GM21737 (cell line): ENCODE results near the gene ITGA4.
A peak's percentile ranks its signal among the peaks of the same experiment; 100 is the strongest.
"Not testable (repeated sequence)": the region's sequence is repeated elsewhere in the genome, so short reads cannot be mapped to it uniquely, and the experiment has no call there.

Source experiments
- ATAC-seq: cut with Tn5 transposase; IDR thresholded peaks from one replicate; pipeline ENCODE4 v1.9.1; 2021; ENCODE audit warnings: mild to moderate bottlenecking, moderate library complexity; ENCODE audit not compliant: unreplicated experiment

ITGA4 gene

DNA sequence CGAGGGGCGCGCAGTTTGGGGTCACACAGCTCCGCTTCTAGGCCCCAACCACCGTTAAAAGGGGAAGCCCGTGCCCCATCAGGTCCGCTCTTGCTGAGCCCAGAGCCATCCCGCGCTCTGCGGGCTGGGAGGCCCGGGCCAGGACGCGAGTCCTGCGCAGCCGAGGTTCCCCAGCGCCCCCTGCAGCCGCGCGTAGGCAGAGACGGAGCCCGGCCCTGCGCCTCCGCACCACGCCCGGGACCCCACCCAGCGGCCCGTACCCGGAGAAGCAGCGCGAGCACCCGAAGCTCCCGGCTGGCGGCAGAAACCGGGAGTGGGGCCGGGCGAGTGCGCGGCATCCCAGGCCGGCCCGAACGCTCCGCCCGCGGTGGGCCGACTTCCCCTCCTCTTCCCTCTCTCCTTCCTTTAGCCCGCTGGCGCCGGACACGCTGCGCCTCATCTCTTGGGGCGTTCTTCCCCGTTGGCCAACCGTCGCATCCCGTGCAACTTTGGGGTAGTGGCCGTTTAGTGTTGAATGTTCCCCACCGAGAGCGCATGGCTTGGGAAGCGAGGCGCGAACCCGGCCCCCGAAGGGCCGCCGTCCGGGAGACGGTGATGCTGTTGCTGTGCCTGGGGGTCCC, at the start of gene ITGA4:
ITGA4 (plus strand) TSS at position 266 of the 620 bp plus-strand sequence; CDS start at position 535, 269 bp downstream.
- ATAC-seq = peak; percentile 73

DNA sequence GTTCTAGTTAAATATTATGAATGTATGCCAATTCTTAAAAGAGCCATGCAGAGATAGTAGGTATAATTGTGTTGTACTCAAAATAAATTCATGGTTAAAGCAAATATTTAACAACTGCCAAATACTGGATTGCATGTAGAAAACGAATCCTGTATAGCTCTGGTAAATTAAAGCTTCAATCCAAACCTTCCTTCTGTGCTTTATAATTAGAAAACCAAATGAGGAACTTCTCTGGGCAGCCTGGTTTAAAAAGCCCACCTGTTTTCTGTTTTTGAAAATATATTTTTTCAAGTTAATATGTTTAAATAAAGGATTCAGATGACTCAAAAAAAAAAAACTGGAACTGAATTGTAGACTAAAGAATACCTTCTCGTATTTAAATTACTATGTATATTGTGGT, 48.3 kb upstream of the ITGA4 start:
- no peak for ATAC-seq

DNA sequence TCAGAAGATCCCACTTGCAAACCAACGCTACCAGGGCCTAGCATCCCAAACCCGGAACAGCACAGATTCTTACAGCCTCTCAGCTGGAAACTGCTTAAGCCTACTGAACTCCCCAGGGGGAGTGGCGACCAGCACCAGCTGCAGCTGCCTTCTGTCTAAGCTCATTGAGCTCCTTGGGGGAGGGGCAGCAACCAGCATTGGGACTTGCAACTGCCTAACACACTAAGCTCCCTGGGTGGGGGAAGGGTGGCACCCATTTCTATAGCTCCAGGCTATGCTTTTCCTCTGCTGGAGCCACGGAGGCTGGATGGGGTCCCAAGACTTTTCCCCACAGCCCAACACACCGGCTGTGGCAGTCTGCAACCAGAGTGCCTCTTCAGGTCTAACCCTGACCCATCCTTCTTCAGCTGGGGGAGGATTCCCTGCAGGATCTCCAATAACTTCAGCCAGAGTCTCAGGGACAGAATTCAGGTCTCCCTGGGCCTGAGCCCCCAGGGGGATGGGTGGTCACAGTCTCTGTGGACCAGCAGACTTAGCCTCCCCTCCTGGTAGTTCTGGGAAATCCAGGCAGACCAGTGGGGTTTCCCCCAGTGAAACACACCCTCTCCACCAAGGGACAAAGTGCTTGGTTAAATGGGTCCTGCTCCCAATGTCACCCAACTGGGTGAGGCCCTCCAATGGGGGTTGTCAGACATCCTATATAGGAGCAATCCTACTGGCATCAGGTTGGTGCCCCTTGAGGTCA, 45.9 kb upstream of the ITGA4 start:
- peak; percentile 95 for ATAC-seq

DNA sequence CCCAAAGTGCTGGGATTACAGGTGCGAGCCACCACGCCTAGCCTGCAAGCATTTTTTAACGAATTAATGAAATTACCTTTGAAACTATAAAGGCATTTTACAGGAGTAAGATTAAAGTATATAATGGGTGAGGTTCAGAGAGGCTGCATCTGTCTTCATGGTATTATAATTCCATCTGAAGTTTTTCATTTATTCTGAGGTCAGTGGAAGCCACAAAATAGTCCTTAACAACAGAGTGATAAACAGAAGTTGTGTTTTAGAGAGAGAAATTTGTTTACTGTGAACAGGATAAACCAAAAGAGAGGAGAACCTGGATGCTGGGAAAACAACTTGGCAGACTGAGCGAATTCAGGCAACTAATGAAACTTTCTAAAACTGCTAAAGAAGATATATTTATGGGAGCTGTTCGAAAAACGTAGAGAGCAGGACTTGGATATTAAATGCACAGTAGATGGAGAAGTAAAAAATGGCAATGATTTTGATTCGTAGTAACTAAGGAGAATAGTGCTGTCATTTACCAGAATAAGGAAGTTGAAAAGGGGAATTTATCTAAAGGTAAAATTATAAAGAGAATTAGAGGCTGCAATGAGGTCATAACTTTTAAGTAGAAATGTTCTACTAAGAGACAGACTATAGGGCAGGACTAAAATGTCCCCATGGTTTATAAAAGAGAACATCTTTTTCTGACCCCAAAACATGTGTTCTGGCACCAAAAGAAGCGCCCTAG, 37.9 kb upstream of the ITGA4 start:
- ATAC-seq = no peak

DNA sequence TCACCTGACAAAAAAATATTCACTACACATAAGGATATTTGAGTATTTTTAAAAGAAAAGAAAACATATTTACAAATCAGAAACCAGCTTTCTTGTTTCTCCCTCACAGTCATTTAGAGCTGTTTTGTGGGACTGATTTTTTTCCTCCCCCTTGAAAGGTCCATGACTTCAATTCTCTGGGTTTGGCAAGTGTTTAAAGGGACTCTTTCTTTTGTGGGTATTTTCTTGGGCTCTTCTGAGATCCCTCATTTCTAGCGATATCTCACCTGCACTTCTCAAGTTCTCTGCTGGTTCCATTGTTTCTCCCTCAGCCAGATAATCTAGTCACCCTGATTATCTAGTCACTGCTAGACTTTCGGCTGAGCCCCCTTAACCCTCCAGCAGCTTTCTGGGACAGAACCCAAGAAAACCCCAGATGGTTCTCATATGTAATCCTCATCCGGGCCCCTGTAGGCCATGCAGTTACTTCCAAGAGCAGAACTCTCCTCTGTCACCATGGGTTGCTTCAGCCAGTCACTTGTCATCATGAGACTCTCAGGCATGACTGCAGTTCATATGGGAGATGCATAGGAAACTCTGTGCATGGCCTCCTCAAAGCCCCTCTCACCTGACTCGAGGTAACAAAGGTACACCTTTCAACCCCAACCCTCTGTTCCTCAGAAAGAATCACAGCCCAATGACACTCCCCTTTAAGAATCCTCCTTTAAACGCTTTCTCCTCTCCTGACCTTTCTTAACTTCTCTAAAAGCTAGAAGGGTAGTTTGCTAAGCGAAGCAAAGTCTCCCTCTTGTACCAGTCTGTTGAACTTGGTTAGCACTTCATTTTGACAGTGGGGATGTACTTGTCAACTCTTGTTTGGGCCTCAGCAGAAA, 36.7 kb upstream of the ITGA4 start:
- no peak for ATAC-seq

DNA sequence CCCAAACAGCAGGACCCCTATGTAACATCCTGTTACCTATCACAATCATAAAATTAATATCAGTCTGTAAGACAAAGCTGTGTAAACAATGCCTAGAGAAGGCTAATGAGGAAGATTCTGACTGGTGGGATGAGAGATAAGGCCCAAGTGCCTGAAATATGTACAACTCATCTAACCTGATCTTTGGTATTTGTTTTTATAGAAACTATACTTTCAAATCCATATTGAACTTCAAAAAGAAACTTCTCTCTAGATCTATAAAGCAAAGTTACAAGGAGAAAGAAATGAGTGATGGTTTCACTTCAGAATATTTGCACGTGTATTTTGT, 36.1 kb upstream of the ITGA4 start:
- no peak for ATAC-seq

DNA sequence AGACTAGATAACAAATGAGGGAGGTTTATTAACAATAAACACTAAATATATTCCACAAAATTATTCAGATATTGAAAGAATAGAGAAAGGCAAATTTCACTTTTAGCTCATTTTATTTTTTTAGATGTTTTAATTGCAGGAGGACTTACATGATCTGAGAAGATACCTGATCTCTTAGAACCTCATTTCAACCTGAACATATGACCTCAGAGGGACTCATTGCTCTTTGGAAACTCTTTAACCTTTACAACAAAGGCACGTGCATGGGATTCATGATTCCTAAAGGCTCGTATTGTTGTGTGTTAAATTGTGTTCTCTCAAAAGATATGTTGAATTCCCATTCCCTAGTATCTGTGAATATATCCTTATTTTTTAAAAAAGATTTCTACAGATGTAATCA, 35.7 kb upstream of the ITGA4 start:
- no peak for ATAC-seq

DNA sequence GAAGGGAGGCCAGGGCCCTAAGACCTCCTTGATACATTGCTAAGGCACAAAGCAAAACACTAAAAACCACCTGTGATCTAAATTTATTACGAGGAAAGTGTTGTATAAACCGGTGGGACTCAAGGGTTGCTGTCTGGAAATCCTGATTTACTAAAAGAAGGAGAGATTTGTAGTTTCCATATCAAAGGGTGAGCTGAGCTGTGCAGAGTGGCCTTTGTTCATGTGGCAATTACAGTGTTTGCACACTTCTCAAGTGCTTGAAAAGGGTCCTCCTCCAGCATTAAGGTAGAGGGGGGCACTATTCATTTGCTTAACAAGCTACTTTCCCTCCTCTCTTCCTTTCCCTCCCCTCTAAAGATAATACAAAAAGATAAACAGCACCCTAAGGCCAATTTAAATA, 30.5 kb upstream of the ITGA4 start:
- ATAC-seq = no peak

DNA sequence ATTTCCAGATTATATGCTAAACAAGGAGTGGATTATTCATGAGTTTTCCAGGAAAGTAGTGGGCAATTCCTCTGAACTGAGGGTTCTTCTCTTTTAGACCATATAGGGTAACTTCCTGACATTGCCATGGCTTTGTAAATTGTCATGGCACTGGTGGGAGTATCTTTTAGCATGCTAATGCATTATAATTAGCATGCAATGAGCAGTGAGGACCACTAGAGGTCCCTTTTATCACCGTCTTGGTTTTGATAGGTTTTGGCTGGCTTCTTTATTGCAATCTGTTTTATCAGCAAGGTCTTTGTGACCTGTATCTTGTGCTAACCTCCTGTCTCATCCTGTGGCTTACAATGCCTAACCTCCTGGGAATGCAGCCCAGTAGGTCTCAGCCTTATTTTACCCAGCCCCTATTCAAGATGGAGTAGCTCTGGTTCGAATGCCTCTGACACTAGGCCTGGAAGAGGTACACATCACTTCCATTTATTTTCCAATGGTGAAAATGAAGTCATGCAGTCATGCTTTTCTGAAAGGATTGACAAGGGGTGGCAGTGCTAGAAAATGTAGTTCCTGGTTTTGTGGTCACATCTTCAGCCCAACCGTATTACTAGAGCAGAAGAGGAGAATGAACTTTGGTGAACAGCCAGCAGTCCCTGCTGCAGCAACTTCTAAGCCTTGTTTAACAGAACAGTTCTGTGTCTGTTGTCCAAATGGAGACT, 26.6 kb upstream of the ITGA4 start:
- no peak for ATAC-seq

DNA sequence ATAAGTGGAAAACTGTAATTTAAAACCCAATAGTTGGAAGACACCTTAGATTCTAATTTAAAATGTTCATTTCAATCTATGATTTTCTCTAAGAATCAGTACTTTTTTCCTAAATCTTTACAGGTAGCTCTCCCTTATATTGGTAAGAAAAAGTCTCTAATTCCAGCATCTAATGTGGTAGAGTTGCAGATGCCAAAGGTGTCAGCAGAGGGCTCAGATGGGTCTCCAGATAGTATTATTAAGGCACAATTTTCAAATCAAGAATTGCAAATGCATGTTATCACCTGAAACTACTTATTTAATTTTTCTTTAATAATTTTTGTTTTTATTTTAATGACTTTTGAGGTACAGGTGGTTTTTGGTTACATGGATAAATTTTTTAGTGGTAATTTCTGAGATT, 25.5 kb upstream of the ITGA4 start:
- ATAC-seq = no peak

DNA sequence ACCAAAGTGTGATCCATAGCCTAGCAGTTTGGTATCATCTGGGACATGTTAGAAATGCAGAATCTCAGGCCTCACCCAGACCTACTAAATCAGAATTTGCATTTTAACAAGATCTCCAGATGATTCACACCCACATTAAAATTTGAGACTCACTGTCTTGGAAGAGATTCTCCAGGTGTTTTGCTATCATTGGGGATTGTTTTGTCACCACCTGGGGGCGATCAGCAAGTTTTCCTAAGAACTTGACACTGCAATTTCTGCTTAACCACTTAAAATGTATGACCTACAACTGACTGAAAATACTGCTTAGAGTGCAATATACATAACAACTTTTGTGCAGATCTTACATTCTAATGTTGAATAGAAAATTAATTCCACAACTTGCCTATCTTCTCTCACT, 18.9 kb upstream of the ITGA4 start:
- no peak for ATAC-seq

DNA sequence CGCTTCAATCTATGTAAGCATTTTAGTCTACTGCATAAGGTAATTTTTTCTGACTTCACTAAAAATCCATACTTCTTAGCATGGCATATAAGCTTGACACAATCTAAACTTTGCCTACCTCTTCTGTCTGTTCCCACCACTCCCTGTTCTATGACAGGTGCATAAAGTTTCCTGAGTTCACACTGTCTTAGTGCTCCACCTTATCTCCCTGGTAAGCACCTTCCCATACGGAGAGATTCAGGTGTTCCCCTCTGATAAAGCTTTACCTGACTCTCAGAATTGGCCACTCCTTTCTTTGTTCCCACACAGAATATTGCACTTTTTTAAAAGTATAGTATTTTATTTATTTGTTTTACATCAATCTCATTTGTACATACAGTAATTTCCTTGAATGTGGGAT, 16.8 kb upstream of the ITGA4 start:
- no peak for ATAC-seq

DNA sequence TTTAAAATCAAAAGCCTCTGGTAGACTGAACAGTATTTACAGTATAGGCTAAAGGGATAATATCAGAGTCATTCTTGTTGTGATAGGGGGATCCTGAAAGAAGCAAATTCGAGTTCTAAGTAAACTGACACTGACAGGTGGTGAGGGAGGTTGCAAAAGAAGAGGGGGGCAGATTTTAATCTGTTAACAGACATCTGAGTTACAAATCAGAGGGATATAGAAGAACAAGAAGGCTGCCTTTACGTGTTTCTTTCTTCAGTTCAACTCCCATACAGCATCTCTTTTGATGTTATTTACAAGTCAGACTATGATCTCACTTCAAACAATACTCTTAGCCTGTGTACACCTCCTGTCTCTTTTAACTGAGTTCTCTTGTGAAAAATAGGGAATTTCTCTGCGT, 16.3 kb upstream of the ITGA4 start:
- no peak for ATAC-seq

DNA sequence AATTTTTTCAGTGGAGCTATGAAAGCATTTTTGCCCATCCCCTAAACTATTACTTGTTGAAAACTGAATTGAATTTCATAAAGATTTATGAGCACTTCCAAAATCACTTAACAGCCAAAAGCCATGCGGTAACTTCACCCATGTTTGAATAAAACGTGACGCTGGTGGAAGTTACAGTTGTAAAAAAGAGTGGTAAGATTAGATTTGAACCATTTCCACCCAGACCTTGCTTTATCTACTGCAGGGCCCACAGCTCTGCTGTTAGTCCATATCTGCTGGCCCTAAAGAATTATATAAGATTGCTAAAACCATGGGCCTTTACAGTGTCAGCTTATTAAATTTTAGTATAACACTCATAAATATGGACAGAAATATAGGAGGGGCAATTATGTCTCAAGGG, 15.5 kb upstream of the ITGA4 start:
- no peak for ATAC-seq

DNA sequence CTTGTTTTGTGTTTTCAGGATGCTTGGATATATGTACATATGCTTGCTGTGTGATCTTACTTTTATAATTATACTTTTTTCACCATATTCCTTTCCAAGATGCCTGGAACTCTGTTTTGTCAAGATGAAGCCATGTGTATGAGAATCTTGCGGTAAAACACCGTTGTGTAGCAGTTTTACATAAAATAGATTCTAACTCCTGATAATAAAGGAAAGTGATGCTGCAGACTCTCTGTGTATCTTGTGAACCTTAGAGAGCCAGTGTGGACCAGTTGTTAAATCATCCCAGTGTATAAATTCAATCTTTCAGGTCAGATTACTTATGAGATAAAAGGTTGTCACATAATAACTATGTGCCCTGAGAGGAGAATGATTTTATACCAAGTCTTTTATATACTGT, 12.5 kb upstream of the ITGA4 start:
- no peak for ATAC-seq

DNA sequence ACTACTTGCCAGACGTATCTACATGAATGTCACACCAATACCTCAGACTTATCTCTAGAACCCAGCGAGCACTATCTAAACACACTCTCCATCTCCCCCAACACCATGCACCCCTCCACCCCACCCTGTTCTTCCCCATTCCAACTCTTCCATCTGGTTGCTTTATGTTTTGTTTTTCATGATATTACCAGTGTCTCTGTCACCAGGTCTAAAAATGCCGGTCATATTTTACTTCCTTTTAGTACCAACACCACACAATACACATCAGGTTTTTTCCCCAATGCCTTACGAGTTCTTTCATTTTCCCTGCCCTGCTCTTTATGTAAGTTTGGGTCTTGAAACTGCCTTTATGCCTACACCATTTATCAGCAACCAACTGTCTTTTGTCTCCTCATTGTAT, 10.2 kb upstream of the ITGA4 start:
- ATAC-seq = no peak

DNA sequence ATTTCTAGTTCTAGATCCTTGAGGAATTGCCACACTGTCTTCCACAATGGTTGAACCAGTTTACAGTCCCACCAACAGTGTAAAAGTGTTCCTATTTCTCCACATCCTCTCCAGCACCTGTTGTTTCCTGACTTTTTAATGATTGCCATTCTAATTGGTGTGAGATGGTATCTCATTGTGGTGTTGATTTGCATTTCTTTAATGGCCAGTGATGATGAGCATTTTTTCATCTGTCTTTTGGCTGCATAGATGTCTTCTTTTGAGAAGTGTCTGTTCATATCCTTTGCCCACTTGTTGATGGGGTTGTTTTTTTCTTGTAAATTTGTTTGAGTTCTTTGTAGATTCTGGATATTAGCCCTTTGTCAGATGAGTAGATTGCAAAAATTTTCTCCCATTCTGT, 7.9 kb upstream of the ITGA4 start:
- ATAC-seq = not testable (repeated sequence)

DNA sequence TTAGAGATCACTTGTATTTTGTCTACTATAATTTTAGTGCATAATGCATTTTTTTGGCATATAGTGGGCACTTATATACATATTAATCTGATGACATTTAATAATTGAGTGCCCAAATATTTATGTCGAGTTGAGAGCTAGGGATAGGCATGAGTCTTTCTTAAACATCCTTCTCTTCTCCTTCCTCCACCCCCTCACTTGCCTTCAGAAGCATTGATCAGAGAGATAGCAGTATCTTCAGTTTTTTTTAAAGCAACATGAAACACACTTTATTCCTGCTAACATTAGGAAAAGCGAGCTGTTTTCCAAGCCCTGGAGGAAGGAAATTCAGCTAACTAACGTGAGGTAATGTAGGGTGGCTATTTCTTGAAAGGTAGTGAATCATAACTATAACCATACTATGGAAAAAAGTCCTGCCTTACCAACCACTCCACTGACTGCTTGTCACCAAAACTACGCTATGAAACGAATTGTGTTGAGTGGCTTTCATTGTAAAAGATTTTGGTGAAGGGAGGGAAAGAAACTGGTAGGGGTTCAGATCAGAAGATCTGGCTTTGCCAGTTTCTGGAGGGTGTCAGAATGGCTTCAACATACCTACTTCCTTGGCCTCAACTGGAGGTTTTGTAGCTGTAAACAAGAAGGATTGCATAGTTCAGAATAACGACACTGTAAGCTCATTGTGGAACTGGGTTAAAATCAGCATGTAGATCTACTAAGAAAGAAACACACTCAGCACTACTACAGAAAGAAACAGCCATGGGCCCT, 2.3 kb upstream of the ITGA4 start:
- ATAC-seq = no peak

DNA sequence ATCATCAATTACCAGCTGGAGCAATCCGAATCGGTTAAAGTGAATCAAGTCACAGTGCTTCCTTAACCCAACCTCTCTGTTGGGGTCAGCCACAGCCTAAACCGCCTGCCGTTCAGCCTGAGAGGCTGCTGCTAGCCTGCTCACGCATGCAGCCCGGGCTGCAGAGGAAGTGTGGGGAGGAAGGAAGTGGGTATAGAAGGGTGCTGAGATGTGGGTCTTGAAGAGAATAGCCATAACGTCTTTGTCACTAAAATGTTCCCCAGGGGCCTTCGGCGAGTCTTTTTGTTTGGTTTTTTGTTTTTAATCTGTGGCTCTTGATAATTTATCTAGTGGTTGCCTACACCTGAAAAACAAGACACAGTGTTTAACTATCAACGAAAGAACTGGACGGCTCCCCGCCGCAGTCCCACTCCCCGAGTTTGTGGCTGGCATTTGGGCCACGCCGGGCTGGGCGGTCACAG, 496 bp upstream of the ITGA4 start:
- peak; percentile 74 for ATAC-seq
